Dendritic cell treated with granulocyte-macrophage colony-stimulating factor and Interleukin-4, amounts not matched to agents 40 ng/mL and 50 ng/mL, for 4 days (primary cell): ENCODE measurements around the gene C6orf58.

Experiments
- H3K27ac Mint-ChIP-seq: one replicate; pipeline ENCODE4 v1.8.0; 2022; ENCODE audit warnings: mild to moderate bottlenecking, mixed read lengths
- H3K27me3 Mint-ChIP-seq: one replicate; pipeline ENCODE4 v1.8.0; 2022; ENCODE audit warnings: mild to moderate bottlenecking, mixed read lengths
- H3K36me3 Mint-ChIP-seq: one replicate; pipeline ENCODE4 v1.8.0; 2022; ENCODE audit warnings: low read depth, mixed read lengths
- H3K4me1 Mint-ChIP-seq: one replicate; pipeline ENCODE4 v1.8.0; 2022; ENCODE audit warnings: low read depth, mixed read lengths
- H3K4me3 Mint-ChIP-seq: one replicate; pipeline ENCODE4 v1.8.0; 2022; ENCODE audit warnings: mild to moderate bottlenecking, moderate library complexity, mixed read lengths
- H3K9me3 Mint-ChIP-seq: one replicate; pipeline ENCODE4 v1.8.0; 2022; ENCODE audit warnings: mixed read lengths
- intact Hi-C: fragments of 100-400 bp; cut with micrococcal nuclease; formaldehyde crosslinking; loops from one replicate; pipeline ENCODE4 v1.15.0; 2022

C6orf58 gene

GRCh38 chr6:127630800-127631199, 53.8 kb downstream of the C6orf58 start:
- no peak overlapping the region for H3K4me3 Mint-ChIP-seq
- intact Hi-C loops = no loop called here
- H3K9me3 Mint-ChIP-seq = no peaks in the 10 kb centered on the region
- H3K4me1 Mint-ChIP-seq = no peaks in the 10 kb centered on the region
- H3K27me3 Mint-ChIP-seq = no peaks in the 10 kb centered on the region
- H3K36me3 Mint-ChIP-seq = no peaks in the 10 kb centered on the region
- no peak overlapping the region for H3K27ac Mint-ChIP-seq

GRCh38 chr6:127634178-127634577, 57.2 kb downstream of the C6orf58 start:
- intact Hi-C loops = no loop called here
- H3K27me3 Mint-ChIP-seq = no peaks in the 10 kb centered on the region
- no peak overlapping the region for H3K27ac Mint-ChIP-seq
- no peaks in the 10 kb centered on the region for H3K9me3 Mint-ChIP-seq
- H3K4me3 Mint-ChIP-seq = no peak overlapping the region
- no peaks in the 10 kb centered on the region for H3K4me1 Mint-ChIP-seq
- H3K36me3 Mint-ChIP-seq = no peaks in the 10 kb centered on the region

- no peak overlapping the region for H3K4me3 Mint-ChIP-seq
- no peak overlapping the region for H3K27ac Mint-ChIP-seq
- H3K4me1 Mint-ChIP-seq = no peaks in the 10 kb centered on the region
- no peaks in the 10 kb centered on the region for H3K27me3 Mint-ChIP-seq
- no peaks in the 10 kb centered on the region for H3K36me3 Mint-ChIP-seq
- intact Hi-C loops = no loop called here
- H3K9me3 Mint-ChIP-seq = no peaks in the 10 kb centered on the region
Measured at GRCh38 chr6:127635091-127635490, 58.1 kb downstream of the C6orf58 start.

- H3K4me1 Mint-ChIP-seq = no peaks in the 10 kb centered on the region
- no peaks in the 10 kb centered on the region for H3K36me3 Mint-ChIP-seq
- H3K27me3 Mint-ChIP-seq = no peaks in the 10 kb centered on the region
- intact Hi-C loops = no loop called here
- no peaks in the 10 kb centered on the region for H3K9me3 Mint-ChIP-seq
- H3K4me3 Mint-ChIP-seq = no peak overlapping the region
- H3K27ac Mint-ChIP-seq = no peak overlapping the region
Measured at GRCh38 chr6:127637830-127638409, 60.9 kb downstream of the C6orf58 start.
